PC-9 (cell line): Measurements from ENCODE around the gene KRCC1. TPM values are rescaled to one million over a fixed set of nuclear protein-coding genes. Genes with fewer than 3 reads are reported as not detected.
A peak's percentile ranks its signal among the peaks of the same experiment; 100 is the strongest.

Experiments
- BruUV-seq: library from RNA; stranded (reverse); fragments of 400-500 nt; replicated peaks from 2 replicates; lab custom pipeline; 2021; lab: Mats Ljungman, UMichigan
- CTCF ChIA-PET: fragments of 300-600 bp; sonication (Branson Sonifier 250); formaldehyde crosslinking; loops from one replicate; lab custom pipeline; 2022; ENCODE audit warnings: antibody characterized with exemption; lab: Charles Lee
- POLR2A ChIA-PET: fragments of 300-600 bp; sonication (Branson Sonifier 250); formaldehyde crosslinking; loops from one replicate; lab custom pipeline; 2022; ENCODE audit warnings: antibody characterized with exemption; ENCODE audit not compliant: unreplicated experiment; lab: Charles Lee
- DNase-seq, 2 experiments: peaks; one replicate each; pipeline versions ENCODE4 v3.0.0 to v3.0.0-alpha.2; 2015 to 2022; ENCODE audit warnings: mixed read lengths in 1 of 2
- H2AFZ ChIP-seq: fragments of 200-600 bp; sonication (generic); 2 replicates; pipeline ENCODE4 v1.8.1; 2017; ENCODE audit warnings: antibody characterized with exemption
- H3F3A ChIP-seq: fragments of 200-600 bp; sonication (generic); 2 replicates; pipeline ENCODE4 v1.8.1; 2017; ENCODE audit warnings: antibody characterized with exemption, mild to moderate bottlenecking, low read depth; ENCODE audit not compliant: insufficient read depth
- H3K27ac ChIP-seq: fragments of 200-600 bp; sonication (generic); 2 replicates; pipeline ENCODE4 v1.6.1; 2016; ENCODE audit warnings: mixed run types
- H3K27me3 ChIP-seq: fragments of 200-600 bp; sonication (generic); 2 replicates; pipeline ENCODE4 v1.6.1; 2016; ENCODE audit warnings: low read depth, mixed run types; ENCODE audit not compliant: insufficient read depth
- H3K36me3 ChIP-seq: fragments of 200-600 bp; sonication (generic); 2 replicates; pipeline ENCODE4 v1.6.1; 2016; ENCODE audit warnings: low read depth, mixed run types
- H3K4me1 ChIP-seq: fragments of 200-600 bp; sonication (generic); replicated peaks from 2 replicates; pipeline ENCODE4 v1.6.1; 2016; ENCODE audit warnings: mixed run types; ENCODE audit not compliant: insufficient read depth
- H3K4me2 ChIP-seq: fragments of 200-600 bp; sonication (generic); 2 replicates; pipeline ENCODE4 v1.6.1; 2017; ENCODE audit warnings: mixed run types
- H3K4me3 ChIP-seq: fragments of 200-600 bp; sonication (generic); 2 replicates; pipeline ENCODE4 v1.6.1; 2016; ENCODE audit warnings: mixed run types
- H3K79me2 ChIP-seq: fragments of 200-600 bp; sonication (generic); 2 replicates; pipeline ENCODE4 v1.6.1; 2017; ENCODE audit warnings: low read depth, mixed run types
- H3K9me2 ChIP-seq: fragments of 200-600 bp; sonication (generic); 2 replicates; pipeline ENCODE4 v1.8.1; 2017; ENCODE audit warnings: mild to moderate bottlenecking; ENCODE audit not compliant: insufficient read depth
- H3K9me3 ChIP-seq: fragments of 200-600 bp; sonication (generic); 2 replicates; pipeline ENCODE4 v1.8.1; 2016; ENCODE audit warnings: low read depth; ENCODE audit not compliant: insufficient read depth
- H4K20me1 ChIP-seq: fragments of 200-600 bp; sonication (generic); 2 replicates; pipeline ENCODE4 v1.8.1; 2017; ENCODE audit not compliant: insufficient read depth
- CTCF ChIP-seq: fragments of 200-600 bp; sonication (generic); conservative IDR thresholded peaks from 2 replicates; pipeline ENCODE4 v1.6.1; 2017; ENCODE audit warnings: mixed run types, antibody characterized with exemption, mild to moderate bottlenecking, moderate library complexity
- EZH2 ChIP-seq: fragments of 200-600 bp; sonication (generic); IDR thresholded peaks from 2 replicates; pipeline ENCODE4 v1.8.0; 2017; ENCODE audit warnings: antibody characterized with exemption, low read depth
- intact Hi-C: fragments of 100-400 bp; cut with micrococcal nuclease; formaldehyde crosslinking; loops from one replicate; pipeline ENCODE4 v1.10.0; 2022; ENCODE audit not compliant: unreplicated experiment
- total RNA-seq: library from RNA; stranded (reverse); gene quantifications from 2 replicates; pipeline ENCODE4 v1.2.3, GENCODE V29; 2021

KRCC1 gene
- total RNA-seq, 1 experiment from 2014 or later = 17.4 TPM

GRCh38 chr2:88077080-88077479, 21.5 kb upstream of the KRCC1 start:
- no peak for DNase-seq
- Histone ChIP-seq H3K27me3 (no peaks in the 10 kb centered on the region), H4K20me1 (no peaks in the 10 kb centered on the region), H3K79me2 (no peaks in the 10 kb centered on the region), H3K9me3 (no peaks in the 10 kb centered on the region), H3K4me2 (no peak overlapping the region), H3K4me1 (peaks cover 12% of the 10 kb centered on the region; the same call in 1 of the 2 replicates), H3K9me2 (no peaks in the 10 kb centered on the region), H3K27ac (no peak overlapping the region), H2AFZ (no peak overlapping the region), H3K36me3 (no peaks in the 10 kb centered on the region), H3F3A (peaks cover 7% of the 10 kb centered on the region; the same call in 1 of the 2 replicates), H3K4me3 (no peak overlapping the region)
- no TSS peak for BruUV-seq
- TF ChIP-seq EZH2 (no peak), CTCF (no peak)
- CTCF ChIA-PET = no interaction called here
- POLR2A ChIA-PET = no interaction called here
- intact Hi-C loops = no loop called here

GRCh38 chr2:88074854-88075292, 19.3 kb upstream of the KRCC1 start:
- CTCF ChIA-PET = no interaction called here
- POLR2A ChIA-PET = interaction anchor here (0.6 to 0.7 kb wide), 2 partner anchors 553 to 617 kb away, joined by 5 to 6 read pairs; partner anchors contain the start of gene RPIA
- Histone ChIP-seq H2AFZ (no peak overlapping the region), H3K4me1 (peaks cover 12% of the 10 kb centered on the region; the same call in 1 of the 2 replicates), H3K9me2 (no peaks in the 10 kb centered on the region), H3K27me3 (no peaks in the 10 kb centered on the region), H4K20me1 (no peaks in the 10 kb centered on the region), H3K36me3 (no peaks in the 10 kb centered on the region), H3K4me2 (peak overlapping the region; percentile 19; the same call in 1 of the 2 replicates), H3F3A (peaks cover 7% of the 10 kb centered on the region; the same call in 1 of the 2 replicates), H3K79me2 (no peaks in the 10 kb centered on the region), H3K4me3 (no peak overlapping the region), H3K9me3 (no peaks in the 10 kb centered on the region), H3K27ac (no peak overlapping the region)
- intact Hi-C loops = no loop called here
- BruUV-seq = no TSS peak
- no peak for TF ChIP-seq CTCF
- TF ChIP-seq EZH2 = no peak
- peak; percentile 17 to 88 for DNase-seq

GRCh38 chr2:88074150-88074549, 18.6 kb upstream of the KRCC1 start:
- Histone ChIP-seq H4K20me1 (no peaks in the 10 kb centered on the region), H3K27ac (no peak overlapping the region), H3K4me1 (peaks cover 12% of the 10 kb centered on the region; the same call in 1 of the 2 replicates), H3K4me2 (no peak overlapping the region), H3K27me3 (no peaks in the 10 kb centered on the region), H3K9me3 (no peaks in the 10 kb centered on the region), H3K36me3 (no peaks in the 10 kb centered on the region), H3K9me2 (no peaks in the 10 kb centered on the region), H3F3A (peaks cover 7% of the 10 kb centered on the region; the same call in 1 of the 2 replicates), H3K79me2 (no peaks in the 10 kb centered on the region), H2AFZ (no peak overlapping the region), H3K4me3 (no peak overlapping the region)
- DNase-seq = no peak
- intact Hi-C loops = no loop called here
- no peak for TF ChIP-seq EZH2
- TF ChIP-seq CTCF = no peak
- ChIA-PET CTCF (no interaction called here), POLR2A (no interaction called here)
- BruUV-seq = no TSS peak
